22Rv1 (cell line): Measurements from ENCODE around the gene KRT33B.

Source experiments
- CTCF ChIP-seq: fragments of 450-650 bp; IDR thresholded peaks from 2 replicates; pipeline ENCODE4 v1.5.1; 2017; ENCODE audit warnings: mild to moderate bottlenecking
- ZFX ChIP-seq: fragments of 450-650 bp; IDR thresholded peaks from 2 replicates; pipeline ENCODE4 v1.6.1; 2017; ENCODE audit warnings: antibody characterized with exemption, borderline replicate concordance

DNA sequence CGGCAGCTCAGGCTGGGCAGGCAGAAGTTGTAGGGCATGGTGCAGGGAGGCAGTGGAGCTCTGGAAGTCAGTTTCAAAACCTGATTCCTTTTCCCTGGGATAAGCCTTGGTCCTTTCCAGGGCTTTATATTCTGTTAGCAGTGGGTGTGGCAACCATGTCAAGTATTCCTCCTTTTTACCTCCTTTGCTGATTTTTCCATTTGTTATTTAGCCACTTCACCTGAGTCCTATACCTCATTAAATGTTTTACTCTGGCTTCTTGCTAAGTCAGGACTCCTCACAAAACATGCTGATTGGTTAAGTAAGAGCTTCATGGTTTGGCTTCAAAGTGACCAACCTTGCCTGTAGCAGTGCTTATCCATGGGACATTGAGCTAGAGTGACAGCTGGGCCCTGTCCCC, at the start of gene KRT33B:
- no peak for TF ChIP-seq CTCF
- no peak for TF ChIP-seq ZFX
